IMR-90 (cell line): Measurements from ENCODE around the gene ULBP2. TPM values are rescaled to one million over a fixed set of nuclear protein-coding genes. Genes with fewer than 3 reads are reported as not detected.

Experiments used
- ATAC-seq: fragments of 200-7000 bp; cut with Tn5 transposase; 2 replicates; pipeline ENCODE4 v1.9.1; 2020; ENCODE audit warnings: low read depth, mild to moderate bottlenecking, moderate library complexity
- BruUV-seq: library from RNA; stranded (reverse); fragments of 400-500 nt; replicated peaks from 2 replicates; lab custom pipeline; 2021; lab: Mats Ljungman, UMichigan
- CTCF ChIA-PET: fragments of 300-600 bp; formaldehyde crosslinking; extraction: SDS; loops from one replicate; lab custom pipeline; 2021; ENCODE audit warnings: antibody characterized with exemption; lab: Yijun Ruan, JAX
- POLR2A ChIA-PET: fragments of 300-600 bp; sonication (Branson Sonifier 250); formaldehyde crosslinking; loops from one replicate; lab custom pipeline; 2022; ENCODE audit warnings: antibody characterized with exemption; ENCODE audit not compliant: unreplicated experiment; lab: Charles Lee
- DNase-seq: peaks from one replicate; pipeline ENCODE4 v3.0.0; 2013
- H2AFZ ChIP-seq: replicated peaks from 2 replicates; pipeline ENCODE3; 2013; ENCODE audit warnings: low read length, mild to moderate bottlenecking; ENCODE audit not compliant: poor library complexity
- H2AK5ac ChIP-seq: 2 replicates; pipeline ENCODE4 v1.6.1; 2013; ENCODE audit warnings: low read depth, low read length, inconsistent platforms
- H2AK9ac ChIP-seq: replicated peaks from 2 replicates; pipeline ENCODE3; 2013; ENCODE audit warnings: mild to moderate bottlenecking, low read depth, low read length, moderate library complexity; ENCODE audit not compliant: poor library complexity
- H2BK120ac ChIP-seq: 2 replicates; pipeline ENCODE4 v1.6.1; 2013; ENCODE audit warnings: low read depth, low read length, inconsistent platforms
- H2BK15ac ChIP-seq: 3 replicates; pipeline ENCODE4 v1.6.1; 2013; ENCODE audit warnings: low read depth, low read length, inconsistent platforms
- H2BK20ac ChIP-seq: 2 replicates; pipeline ENCODE4 v1.6.1; 2013; ENCODE audit warnings: low read depth, mild to moderate bottlenecking, inconsistent platforms, low read length, moderate library complexity
- H2BK5ac ChIP-seq: 2 replicates; pipeline ENCODE4 v1.6.1; 2013; ENCODE audit warnings: mild to moderate bottlenecking, low read depth, low read length, inconsistent platforms; ENCODE audit not compliant: poor library complexity, severe bottlenecking
- H3K14ac ChIP-seq: replicated peaks from 2 replicates; pipeline ENCODE4 v1.6.1; 2013; ENCODE audit warnings: low read depth, low read length, inconsistent platforms
- H3K18ac ChIP-seq: 2 replicates; pipeline ENCODE4 v1.6.1; 2013; ENCODE audit warnings: low read depth, low read length, control low read depth
- H3K23ac ChIP-seq: 2 replicates; pipeline ENCODE4 v1.6.1; 2013; ENCODE audit warnings: low read depth, low read length, inconsistent platforms
- H3K27ac ChIP-seq: 2 replicates; pipeline ENCODE4 v1.5.1; 2013; ENCODE audit warnings: mild to moderate bottlenecking, control low read depth, low read length; ENCODE audit not compliant: insufficient read depth
- H3K27me3 ChIP-seq: 2 replicates; pipeline ENCODE4 v1.6.1; 2013; ENCODE audit warnings: low read length; ENCODE audit not compliant: control insufficient read depth, insufficient read depth
- H3K36me3 ChIP-seq: 2 replicates; pipeline ENCODE4 v1.6.1; 2013; ENCODE audit warnings: low read length, mixed read lengths; ENCODE audit not compliant: control insufficient read depth, insufficient read depth
- H3K4ac ChIP-seq: 2 replicates; pipeline ENCODE4 v1.6.1; 2013; ENCODE audit warnings: low read depth, low read length, inconsistent platforms
- H3K4me1 ChIP-seq: 2 replicates; pipeline ENCODE4 v1.6.1; 2013; ENCODE audit warnings: low read length, mixed read lengths; ENCODE audit not compliant: control insufficient read depth, insufficient read depth
- H3K4me2 ChIP-seq: 2 replicates; pipeline ENCODE4 v1.6.1; 2013; ENCODE audit warnings: low read depth, mild to moderate bottlenecking, control low read depth, low read length, moderate library complexity
- H3K4me3 ChIP-seq: 2 replicates; pipeline ENCODE4 v1.5.1; 2013; ENCODE audit warnings: low read depth, mild to moderate bottlenecking, control low read depth, low read length, moderate library complexity; ENCODE audit not compliant: insufficient read depth
- H3K56ac ChIP-seq: 2 replicates; pipeline ENCODE4 v1.6.1; 2013; ENCODE audit warnings: low read length, inconsistent platforms; ENCODE audit not compliant: insufficient read depth; ENCODE audit errors: extremely low read depth
- H3K79me1 ChIP-seq, 2 experiments: 2 replicates each; pipeline ENCODE4 v1.6.1; 2013; ENCODE audit warnings: low read length in 2 of 2, inconsistent platforms in 1 of 2, low read depth in 1 of 2
- H3K9ac ChIP-seq: 2 replicates; pipeline ENCODE4 v1.6.1; 2013; ENCODE audit warnings: low read depth, low read length, control low read depth
- H3K9me1 ChIP-seq: 2 replicates; pipeline ENCODE4 v1.6.1; 2013; ENCODE audit warnings: low read length, inconsistent platforms; ENCODE audit not compliant: insufficient read depth
- H3K9me3 ChIP-seq: 2 replicates; pipeline ENCODE4 v1.6.1; 2013; ENCODE audit warnings: low read length; ENCODE audit not compliant: control insufficient read depth, insufficient read depth
- H4K20me1 ChIP-seq: 2 replicates; pipeline ENCODE4 v1.6.1; 2013; ENCODE audit warnings: low read length, inconsistent platforms; ENCODE audit not compliant: insufficient read depth
- H4K5ac ChIP-seq: 2 replicates; pipeline ENCODE4 v1.6.1; 2013; ENCODE audit warnings: mild to moderate bottlenecking, low read depth, low read length, control low read depth
- H4K8ac ChIP-seq, 2 experiments: 2 replicates each; pipeline ENCODE4 v1.6.1; 2013; ENCODE audit warnings: low read depth in 2 of 2, low read length in 2 of 2, control low read depth in 1 of 2, inconsistent platforms in 1 of 2
- H4K91ac ChIP-seq: 2 replicates; pipeline ENCODE4 v1.6.1; 2013; ENCODE audit warnings: low read depth, low read length, inconsistent platforms; ENCODE audit not compliant: insufficient read depth
- BHLHE40 ChIP-seq: fragments of 150-350 bp; IDR thresholded peaks from 2 replicates; pipeline ENCODE4 v1.6.1; 2016; ENCODE audit warnings: mild to moderate bottlenecking, low read depth, low read length
- CEBPB ChIP-seq: IDR thresholded peaks from 2 replicates; pipeline ENCODE4 v1.6.1; 2012; ENCODE audit warnings: low read depth, low read length, improper control_type of control experiment
- CHD1 ChIP-seq: IDR thresholded peaks from 2 replicates; pipeline ENCODE4 v1.6.1; 2012; ENCODE audit warnings: low read depth, low read length, improper control_type of control experiment
- CTCF ChIP-seq: conservative IDR thresholded peaks from 2 replicates; pipeline ENCODE4 v1.5.1; 2012; ENCODE audit warnings: mild to moderate bottlenecking, low read depth, low read length, improper control_type of control experiment
- ELK1 ChIP-seq: fragments of 150-350 bp; IDR thresholded peaks from 2 replicates; pipeline ENCODE4 v1.6.1; 2016; ENCODE audit warnings: low read depth, mild to moderate bottlenecking, low read length, moderate library complexity, borderline replicate concordance
- FOS ChIP-seq: fragments of 150-350 bp; IDR thresholded peaks from 2 replicates; pipeline ENCODE4 v1.6.1; 2016; ENCODE audit warnings: low read depth, low read length
- MAFK ChIP-seq: IDR thresholded peaks from 2 replicates; pipeline ENCODE4 v1.6.1; 2012; ENCODE audit warnings: low read depth, low read length, improper control_type of control experiment
- MAZ ChIP-seq: IDR thresholded peaks from 2 replicates; pipeline ENCODE4 v1.6.1; 2012; ENCODE audit warnings: low read depth, mild to moderate bottlenecking, low read length, improper control_type of control experiment, moderate library complexity, borderline replicate concordance
- MXI1 ChIP-seq: IDR thresholded peaks from 2 replicates; pipeline ENCODE4 v1.6.1; 2012; ENCODE audit warnings: low read depth, mild to moderate bottlenecking, low read length, moderate library complexity, borderline replicate concordance
- NFE2L2 ChIP-seq: fragments of 150-350 bp; IDR thresholded peaks from 2 replicates; pipeline ENCODE4 v1.6.1; 2016; ENCODE audit warnings: low read depth, mild to moderate bottlenecking, low read length
- POLR2A ChIP-seq: IDR thresholded peaks from 2 replicates; pipeline ENCODE4 v1.6.1; 2012; ENCODE audit warnings: mild to moderate bottlenecking, low read depth, low read length
- RAD21 ChIP-seq: IDR thresholded peaks from 2 replicates; pipeline ENCODE4 v1.6.1; 2012; ENCODE audit warnings: low read length, improper control_type of control experiment
- RCOR1 ChIP-seq: IDR thresholded peaks from 2 replicates; pipeline ENCODE4 v1.6.1; 2012; ENCODE audit warnings: mild to moderate bottlenecking, low read length, improper control_type of control experiment; ENCODE audit not compliant: insufficient replicate concordance
- RFX5 ChIP-seq: IDR thresholded peaks from 2 replicates; pipeline ENCODE4 v1.8.0; 2012; ENCODE audit warnings: low read depth, mild to moderate bottlenecking, low read length, moderate library complexity
- SMC3 ChIP-seq: fragments of 150-350 bp; IDR thresholded peaks from 2 replicates; pipeline ENCODE4 v1.6.1; 2016; ENCODE audit warnings: low read depth, mild to moderate bottlenecking, antibody characterized with exemption, low read length, moderate library complexity
- USF2 ChIP-seq: fragments of 150-350 bp; IDR thresholded peaks from 2 replicates; pipeline ENCODE4 v1.6.1; 2017; ENCODE audit warnings: mild to moderate bottlenecking, antibody characterized with exemption, low read length, low read depth
- WGBS, 2 experiments: methylation state at CpG; one replicate each; pipeline versions ENCODE4 v1.1.5 to v1.1.7; 2013; ENCODE audit warnings: missing lambda C conversion rate in 2 of 2; ENCODE audit not compliant: insufficient read length in 1 of 2; ENCODE audit errors: extremely low coverage in 2 of 2; 5-methylcytosine and 5-hydroxymethylcytosine counted together
- dilution Hi-C: fragments of 300-500 bp; cut with HindIII; formaldehyde crosslinking; loops from one replicate; pipeline ENCODE4 v1.14.3; 2018; ENCODE audit warnings: low sequenced_read_pairs; ENCODE audit not compliant: unreplicated experiment
- in situ Hi-C: fragments of 300-500 bp; cut with MboI; formaldehyde crosslinking; loops from 3 replicates; pipeline ENCODE4 v1.14.3; 2019; ENCODE audit warnings: low sequenced_read_pairs, inconsistent platforms, mixed read lengths
- intact Hi-C: fragments of 100-400 bp; cut with micrococcal nuclease; formaldehyde crosslinking; loops from 2 replicates; pipeline ENCODE4 v1.10.0; 2022
- polyA plus RNA-seq, 3 experiments: library from polyadenylated mRNA; depleted of rRNA; stranded (reverse); fragments of >200 nt; gene quantifications; 2 replicates each; pipeline ENCODE4 v1.2.3, GENCODE V29; 2012; ENCODE audit warnings: low replicate concordance in 1 of 3
- total RNA-seq: library from RNA; depleted of rRNA; stranded (reverse); fragments of >200 nt; gene quantifications from 2 replicates; pipeline ENCODE4 v1.2.3, GENCODE V29; 2012

The ULBP2 gene
- total and polyA plus RNA-seq, 2 of the 4 experiments (the other 2 are of a cell fraction) = 7.9 to 16.2 TPM

GRCh38 chr6:149960488-149960887, 18.7 kb downstream of the ULBP2 start:
- H3K4me2 ChIP-seq = no peak overlapping the region
- H4K20me1 ChIP-seq = no peaks in the 10 kb centered on the region; the same call in 1 of the 2 replicates
- no CpG with 5 or more reads among the region's 6 CpGs for WGBS, 2 experiments
- ChIA-PET POLR2A (no interaction called here), CTCF (no interaction called here)
- no peak overlapping the region for H3K23ac ChIP-seq
- no peak overlapping the region for H4K91ac ChIP-seq
- no peak overlapping the region for H2BK120ac ChIP-seq
- no peak overlapping the region for H2BK5ac ChIP-seq
- dilution Hi-C loops = no loop called here
- no TSS peak for BruUV-seq
- intact Hi-C loops = no loop called here
- H3K27me3 ChIP-seq = peaks cover 46% of the 10 kb centered on the region
- no peak for ATAC-seq
- no peak overlapping the region for H3K9ac ChIP-seq
- no peak overlapping the region for H2AK9ac ChIP-seq
- H2AFZ ChIP-seq = no peak overlapping the region
- H3K4ac ChIP-seq = no peak overlapping the region
- H3K36me3 ChIP-seq = no peaks in the 10 kb centered on the region
- 0 out of 4 replicates have a peak, but pooled peaks cover 0 to 4% of the 10 kb centered on the region in 2 experiments for H3K79me1 ChIP-seq
- no peak overlapping the region for H3K56ac ChIP-seq
- no peak overlapping the region for H2BK15ac ChIP-seq
- TF ChIP-seq RAD21 (no peak), ELK1 (no peak), CTCF (no peak), BHLHE40 (no peak), SMC3 (no peak), USF2 (no peak), MAZ (no peak), RFX5 (no peak), NFE2L2 (no peak), CHD1 (no peak), POLR2A (no peak), MXI1 (no peak), CEBPB (no peak), RCOR1 (no peak), MAFK (no peak), FOS (no peak)
- in situ Hi-C loops = no loop called here
- no peak overlapping the region for H2BK20ac ChIP-seq
- no peak overlapping the region for H4K5ac ChIP-seq
- no peak overlapping the region for H4K8ac ChIP-seq
- H3K4me1 ChIP-seq = peaks cover 2% of the 10 kb centered on the region; the same call in 1 of the 2 replicates
- no peaks in the 10 kb centered on the region; the same call in 1 of the 2 replicates for H3K9me3 ChIP-seq
- H3K18ac ChIP-seq = no peak overlapping the region
- no peak overlapping the region for H3K4me3 ChIP-seq
- H2AK5ac ChIP-seq = no peak overlapping the region
- no peak overlapping the region for H3K27ac ChIP-seq
- no peak overlapping the region for H3K14ac ChIP-seq
- 0 out of 2 replicates have a peak, but pooled peaks cover 7% of the 10 kb centered on the region for H3K9me1 ChIP-seq
- DNase-seq = no peak
